ENCODE results near the gene SLC66A3.

GRCh38 chr2:11131166-11131920, 23.9 kb upstream of the SLC66A3 start:
- TF ChIP-seq POLR2AphosphoS5 (IDR thresholded peaks at IDR 0.05; ENCODE audit: insufficient read depth, low read depth, low read length) (no peak), MYC (IDR thresholded peaks at IDR 0.05; ENCODE audit: low read depth, low read length) (no peak), POLR2A (IDR thresholded peaks at IDR 0.05; ENCODE audit: low read depth, low read length) (no peak)
- TF ChIP-seq, protein P1, sequence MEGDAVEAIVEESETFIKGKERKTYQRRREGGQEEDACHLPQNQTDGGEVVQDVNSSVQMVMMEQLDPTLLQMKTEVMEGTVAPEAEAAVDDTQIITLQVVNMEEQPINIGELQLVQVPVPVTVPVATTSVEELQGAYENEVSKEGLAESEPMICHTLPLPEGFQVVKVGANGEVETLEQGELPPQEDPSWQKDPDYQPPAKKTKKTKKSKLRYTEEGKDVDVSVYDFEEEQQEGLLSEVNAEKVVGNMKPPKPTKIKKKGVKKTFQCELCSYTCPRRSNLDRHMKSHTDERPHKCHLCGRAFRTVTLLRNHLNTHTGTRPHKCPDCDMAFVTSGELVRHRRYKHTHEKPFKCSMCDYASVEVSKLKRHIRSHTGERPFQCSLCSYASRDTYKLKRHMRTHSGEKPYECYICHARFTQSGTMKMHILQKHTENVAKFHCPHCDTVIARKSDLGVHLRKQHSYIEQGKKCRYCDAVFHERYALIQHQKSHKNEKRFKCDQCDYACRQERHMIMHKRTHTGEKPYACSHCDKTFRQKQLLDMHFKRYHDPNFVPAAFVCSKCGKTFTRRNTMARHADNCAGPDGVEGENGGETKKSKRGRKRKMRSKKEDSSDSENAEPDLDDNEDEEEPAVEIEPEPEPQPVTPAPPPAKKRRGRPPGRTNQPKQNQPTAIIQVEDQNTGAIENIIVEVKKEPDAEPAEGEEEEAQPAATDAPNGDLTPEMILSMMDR (IDR thresholded peaks at IDR 0.05; ENCODE audit: extremely low read depth in 1 of 2, insufficient read depth in 1 of 2, low read depth in 1 of 2, low read length in 2 of 2), result no peak
